ENCODE data around the gene PCDH9.

The PCDH9 gene

DNA sequence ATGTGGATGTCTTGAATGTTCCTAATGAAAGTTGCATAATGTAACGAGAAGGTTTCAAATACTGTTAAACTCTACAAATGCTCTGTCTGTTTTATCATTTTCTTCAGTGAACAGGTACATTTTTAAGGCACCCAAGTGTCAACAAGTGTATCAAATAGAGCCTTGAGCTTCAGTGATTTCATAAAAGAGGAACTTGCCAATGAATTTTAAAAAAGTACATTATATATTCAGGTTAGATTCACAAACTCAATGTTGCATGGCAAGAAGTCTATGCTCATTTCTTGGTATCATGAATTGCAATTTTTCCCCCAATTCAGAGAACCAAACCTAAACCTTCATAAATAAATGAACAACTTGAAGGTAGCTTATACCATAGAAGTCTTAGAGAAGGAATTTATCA, 838.8 kb downstream of the PCDH9 start:
- DNase-seq (ENCODE audit: low spot score): no peak

DNA sequence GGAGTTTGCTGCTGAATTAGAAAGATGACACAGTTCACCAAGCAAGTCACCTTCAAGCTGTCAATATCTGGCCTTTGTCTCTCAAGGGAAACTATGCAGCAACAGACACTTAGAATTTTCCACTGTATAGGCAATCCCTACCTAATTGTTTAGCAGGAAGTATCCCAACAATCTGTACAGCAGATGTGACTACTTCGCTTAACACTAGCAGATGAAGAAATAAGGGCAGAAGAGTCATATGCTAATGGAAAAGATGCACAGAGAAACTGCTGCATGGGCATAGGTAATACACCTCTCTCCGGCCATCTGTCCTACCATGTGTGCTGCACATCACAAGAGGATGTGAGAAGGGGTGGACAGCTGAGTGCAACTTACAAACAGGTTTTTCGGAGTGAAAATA, 851.2 kb downstream of the PCDH9 start:
- DNase-seq (ENCODE audit: low spot score): no peak

DNA sequence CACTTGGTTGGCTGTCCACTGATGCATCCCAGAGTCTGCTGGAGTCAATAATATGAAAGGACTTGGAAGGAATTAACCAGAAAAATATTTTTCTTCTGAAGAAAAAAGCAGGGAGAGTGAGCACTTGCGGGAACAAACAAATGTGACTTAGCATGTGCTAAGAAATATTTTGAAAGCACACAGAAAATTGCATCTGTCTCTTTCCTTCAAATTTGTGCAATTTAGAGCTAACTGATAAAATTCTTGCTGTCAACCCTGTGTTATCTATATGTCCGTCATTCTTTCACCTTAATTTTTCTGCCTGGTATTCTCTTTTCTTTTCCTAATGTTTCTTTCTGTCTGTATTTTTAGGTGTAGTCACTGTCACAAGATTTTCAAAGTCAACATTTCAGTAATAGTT, 852.6 kb downstream of the PCDH9 start:
- no peak for DNase-seq (ENCODE audit: low spot score)

DNA sequence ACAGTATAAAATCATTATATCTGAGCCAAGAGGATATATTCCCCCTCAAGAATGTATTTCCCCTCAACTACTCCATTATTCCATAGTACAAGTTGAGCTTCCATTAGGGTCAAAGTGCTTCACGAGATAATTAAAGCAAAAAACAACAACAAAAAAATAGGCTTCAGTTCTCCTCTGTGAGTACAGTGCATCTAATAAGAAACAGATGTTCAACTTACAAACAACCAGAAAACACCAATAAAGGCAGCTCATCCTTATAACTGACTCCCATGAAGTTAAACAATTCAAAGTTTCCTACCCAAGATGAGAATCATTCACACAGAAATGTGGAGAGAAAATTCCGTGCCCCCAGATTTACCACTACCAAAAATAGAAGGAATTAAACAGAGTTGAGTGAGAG, 854.4 kb downstream of the PCDH9 start:
- DNase-seq (ENCODE audit: low spot score): no peak

- no peak for DNase-seq (ENCODE audit: low spot score)
Measured at GRCh38 chr13:66369666-66370065, 860.5 kb downstream of the PCDH9 start.

DNA sequence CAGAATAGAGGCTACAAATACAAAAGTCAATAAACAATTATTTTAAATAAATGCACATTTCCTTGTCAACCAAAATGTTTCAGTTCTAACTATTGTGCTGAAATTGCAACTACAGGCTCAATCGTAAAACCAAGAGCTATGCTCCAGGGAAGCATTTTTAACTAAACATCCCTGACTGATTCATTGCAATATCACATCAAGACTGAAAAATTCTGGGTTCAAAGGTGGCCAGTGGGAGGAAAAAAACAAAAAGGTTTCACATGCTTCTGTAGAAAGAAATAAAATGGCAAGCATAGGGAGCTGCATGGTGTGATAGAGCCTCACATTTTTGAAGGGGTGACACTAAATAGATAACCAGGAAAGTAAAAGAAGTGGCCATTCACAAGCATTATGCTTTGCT, 862.8 kb downstream of the PCDH9 start:
- DNase-seq (ENCODE audit: low spot score): no peak

DNA sequence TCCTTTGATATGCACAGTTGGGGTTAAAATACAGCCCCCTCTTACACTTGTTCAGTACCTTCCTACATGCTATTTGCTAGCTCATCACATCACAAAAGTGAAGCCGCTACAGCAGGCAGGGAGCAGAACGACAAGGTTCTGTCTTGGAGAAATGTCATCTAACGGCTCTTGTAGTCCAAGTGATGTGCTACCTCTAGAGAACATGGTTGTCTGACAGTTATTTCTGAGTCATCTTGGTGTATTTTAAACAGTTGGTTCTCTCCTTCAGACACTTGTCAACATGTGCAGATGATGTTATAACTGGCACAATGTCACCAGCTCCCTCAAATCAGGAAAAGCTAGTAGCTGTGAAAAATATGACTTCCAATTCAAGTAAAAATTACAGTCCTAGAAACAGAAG, 865.0 kb downstream of the PCDH9 start:
- no peak for DNase-seq (ENCODE audit: low spot score)

- no peak for DNase-seq (ENCODE audit: low spot score)
Measured at GRCh38 chr13:66364346-66364745, 865.8 kb downstream of the PCDH9 start.

GRCh38 chr13:66362485-66362884, 867.7 kb downstream of the PCDH9 start:
- no peak for DNase-seq (ENCODE audit: low spot score)

DNA sequence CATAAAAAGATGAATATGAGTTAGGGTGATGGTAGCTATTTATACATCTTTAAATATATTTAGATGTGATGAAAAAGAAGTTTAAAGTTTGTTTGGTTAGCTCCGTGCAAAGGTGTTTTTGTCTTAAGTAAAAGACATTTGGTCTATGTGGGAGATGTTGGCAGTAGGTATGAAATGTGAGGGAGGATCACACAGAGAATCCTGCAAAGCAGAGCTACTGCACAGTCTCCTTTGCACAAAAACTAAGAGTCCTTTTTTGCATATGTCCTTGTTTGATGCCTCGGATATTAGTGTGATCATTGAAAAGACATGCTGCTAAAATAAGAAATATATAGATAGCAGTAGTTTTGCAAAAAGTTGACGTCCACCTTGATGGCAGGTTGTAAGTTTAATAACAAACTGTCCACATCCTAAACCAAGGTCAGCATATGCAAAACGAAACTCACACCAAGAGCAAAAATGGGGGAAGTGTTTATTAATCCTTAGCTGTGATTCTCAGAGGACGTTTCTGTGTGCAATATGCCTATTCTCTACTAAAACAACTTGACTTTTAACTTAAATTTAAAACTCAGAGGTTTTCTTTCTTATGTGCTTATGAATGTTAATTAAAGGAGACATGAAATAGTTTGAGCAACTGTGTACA, 870.1 kb downstream of the PCDH9 start:
- DNase-seq (ENCODE audit: low spot score): no peak

GRCh38 chr13:66359393-66359792, 870.7 kb downstream of the PCDH9 start:
- no peak for DNase-seq (ENCODE audit: low spot score)

DNA sequence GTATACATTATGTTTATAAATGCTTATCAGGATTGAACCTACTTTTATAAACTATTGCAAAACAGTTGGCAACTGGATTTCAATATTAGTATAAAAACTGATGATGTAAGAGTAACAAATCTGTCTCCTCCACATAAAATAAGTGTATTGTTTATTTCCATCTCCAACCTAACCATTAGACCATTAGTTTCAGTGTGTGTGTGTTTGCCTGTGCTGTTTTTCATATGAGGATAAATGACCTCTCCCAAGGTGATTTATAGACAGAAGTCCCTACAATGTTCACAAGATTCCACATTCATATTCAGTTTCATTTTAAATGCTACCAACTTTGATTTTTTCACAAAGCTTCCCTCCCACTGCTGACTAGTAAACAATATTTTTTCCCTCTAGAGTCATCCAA, 871.6 kb downstream of the PCDH9 start:
- no peak for DNase-seq (ENCODE audit: low spot score)

DNA sequence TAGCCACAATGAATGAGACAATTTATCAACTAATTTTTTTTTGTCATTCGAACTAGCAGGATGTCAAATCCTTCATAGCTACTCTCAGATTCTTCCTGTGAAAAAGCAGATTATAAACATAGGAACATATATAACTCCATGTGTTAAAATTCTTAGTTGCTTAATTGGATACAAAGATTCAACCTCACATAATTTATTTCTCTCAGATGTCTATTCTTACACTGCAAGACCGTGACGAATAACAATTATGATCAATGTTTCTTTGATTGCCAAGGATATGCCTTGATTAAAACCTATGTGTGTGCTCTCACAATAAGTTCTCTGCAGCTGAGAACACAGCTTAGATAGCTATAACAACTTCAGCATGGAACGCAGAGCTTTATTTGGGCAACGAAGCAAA, 872.7 kb downstream of the PCDH9 start:
- DNase-seq (ENCODE audit: low spot score): no peak

DNA sequence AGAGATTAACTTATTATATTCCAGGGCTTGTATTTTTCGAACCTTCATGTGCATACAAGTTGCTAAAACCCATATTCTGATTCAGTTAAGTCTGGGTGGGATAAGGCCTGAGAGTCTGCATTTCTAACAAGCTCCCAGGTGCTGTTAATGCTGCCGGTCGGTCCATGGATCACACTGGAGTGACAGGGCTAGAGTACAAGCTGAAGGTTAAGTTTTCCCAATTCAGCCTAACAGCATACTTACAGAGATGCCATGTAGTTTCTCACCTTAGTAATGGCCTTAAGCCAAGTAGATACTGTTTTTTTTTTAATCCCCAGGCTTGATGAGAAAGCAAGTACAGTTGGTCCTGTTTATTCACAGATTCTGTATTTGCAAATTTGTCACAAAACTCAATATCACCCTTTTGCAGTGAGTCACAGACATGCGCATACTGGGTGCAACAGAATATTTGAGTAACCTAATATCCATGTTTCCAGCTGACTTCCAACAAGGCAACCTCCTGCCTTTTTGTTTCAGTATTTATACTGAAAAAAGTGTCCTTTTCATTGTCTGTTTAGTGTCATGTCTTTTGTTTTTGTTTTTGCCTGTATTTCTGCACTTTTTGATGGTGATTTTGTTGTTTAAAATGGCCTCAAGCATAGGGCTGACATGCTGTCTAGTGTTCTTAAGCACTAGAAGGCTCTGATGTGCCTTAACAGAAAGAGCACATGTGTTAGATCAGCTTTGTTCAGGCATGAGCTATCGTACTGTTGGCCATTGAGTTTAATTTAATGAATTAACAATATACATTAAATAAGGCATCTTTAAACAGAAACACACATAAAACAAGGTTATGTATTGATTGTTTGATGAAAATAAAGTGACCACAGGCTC, 875.0 kb downstream of the PCDH9 start:
- DNase-seq (ENCODE audit: low spot score): no peak

GRCh38 chr13:66353664-66354063, 876.5 kb downstream of the PCDH9 start:
- DNase-seq (ENCODE audit: low spot score): no peak

GRCh38 chr13:66349966-66350365, 880.2 kb downstream of the PCDH9 start:
- DNase-seq (ENCODE audit: low spot score): no peak

GRCh38 chr13:66348745-66349690, 881.1 kb downstream of the PCDH9 start:
- DNase-seq (ENCODE audit: low spot score): no peak

GRCh38 chr13:66347486-66348117, 882.5 kb downstream of the PCDH9 start:
- DNase-seq (ENCODE audit: low spot score): no peak

GRCh38 chr13:66345971-66346370, 884.2 kb downstream of the PCDH9 start:
- DNase-seq (ENCODE audit: low spot score): no peak

- no peak for DNase-seq (ENCODE audit: low spot score)
Measured at GRCh38 chr13:66345518-66345810, 884.7 kb downstream of the PCDH9 start.

- no peak for DNase-seq (ENCODE audit: low spot score)
Measured at GRCh38 chr13:66344805-66345517, 885.2 kb downstream of the PCDH9 start.
